IMR-90 (cell line): ENCODE results near the gene PTPRG. TPM values are rescaled to one million over a fixed set of nuclear protein-coding genes. Genes with fewer than 3 reads are reported as not detected.

Source experiments
- ATAC-seq: fragments of 200-7000 bp; cut with Tn5 transposase; 2 replicates; pipeline ENCODE4 v1.9.1; 2020; ENCODE audit warnings: low read depth, mild to moderate bottlenecking, moderate library complexity
- BruUV-seq: library from RNA; stranded (reverse); fragments of 400-500 nt; replicated peaks from 2 replicates; lab custom pipeline; 2021; lab: Mats Ljungman, UMichigan
- CTCF ChIA-PET: fragments of 300-600 bp; formaldehyde crosslinking; extraction: SDS; loops from one replicate; lab custom pipeline; 2021; ENCODE audit warnings: antibody characterized with exemption; lab: Yijun Ruan, JAX
- POLR2A ChIA-PET: fragments of 300-600 bp; sonication (Branson Sonifier 250); formaldehyde crosslinking; loops from one replicate; lab custom pipeline; 2022; ENCODE audit warnings: antibody characterized with exemption; ENCODE audit not compliant: unreplicated experiment; lab: Charles Lee
- DNase-seq: peaks from one replicate; pipeline ENCODE4 v3.0.0; 2013
- H2AFZ ChIP-seq: replicated peaks from 2 replicates; pipeline ENCODE3; 2013; ENCODE audit warnings: low read length, mild to moderate bottlenecking; ENCODE audit not compliant: poor library complexity
- H2AK5ac ChIP-seq: 2 replicates; pipeline ENCODE4 v1.6.1; 2013; ENCODE audit warnings: low read depth, low read length, inconsistent platforms
- H2AK9ac ChIP-seq: replicated peaks from 2 replicates; pipeline ENCODE3; 2013; ENCODE audit warnings: mild to moderate bottlenecking, low read depth, low read length, moderate library complexity; ENCODE audit not compliant: poor library complexity
- H2BK120ac ChIP-seq: 2 replicates; pipeline ENCODE4 v1.6.1; 2013; ENCODE audit warnings: low read depth, low read length, inconsistent platforms
- H2BK15ac ChIP-seq: 3 replicates; pipeline ENCODE4 v1.6.1; 2013; ENCODE audit warnings: low read depth, low read length, inconsistent platforms
- H2BK20ac ChIP-seq: 2 replicates; pipeline ENCODE4 v1.6.1; 2013; ENCODE audit warnings: low read depth, mild to moderate bottlenecking, inconsistent platforms, low read length, moderate library complexity
- H2BK5ac ChIP-seq: 2 replicates; pipeline ENCODE4 v1.6.1; 2013; ENCODE audit warnings: mild to moderate bottlenecking, low read depth, low read length, inconsistent platforms; ENCODE audit not compliant: poor library complexity, severe bottlenecking
- H3K14ac ChIP-seq: replicated peaks from 2 replicates; pipeline ENCODE4 v1.6.1; 2013; ENCODE audit warnings: low read depth, low read length, inconsistent platforms
- H3K18ac ChIP-seq: 2 replicates; pipeline ENCODE4 v1.6.1; 2013; ENCODE audit warnings: low read depth, low read length, control low read depth
- H3K23ac ChIP-seq: 2 replicates; pipeline ENCODE4 v1.6.1; 2013; ENCODE audit warnings: low read depth, low read length, inconsistent platforms
- H3K27ac ChIP-seq: 2 replicates; pipeline ENCODE4 v1.5.1; 2013; ENCODE audit warnings: mild to moderate bottlenecking, control low read depth, low read length; ENCODE audit not compliant: insufficient read depth
- H3K27me3 ChIP-seq: 2 replicates; pipeline ENCODE4 v1.6.1; 2013; ENCODE audit warnings: low read length; ENCODE audit not compliant: control insufficient read depth, insufficient read depth
- H3K36me3 ChIP-seq: 2 replicates; pipeline ENCODE4 v1.6.1; 2013; ENCODE audit warnings: low read length, mixed read lengths; ENCODE audit not compliant: control insufficient read depth, insufficient read depth
- H3K4ac ChIP-seq: 2 replicates; pipeline ENCODE4 v1.6.1; 2013; ENCODE audit warnings: low read depth, low read length, inconsistent platforms
- H3K4me1 ChIP-seq: 2 replicates; pipeline ENCODE4 v1.6.1; 2013; ENCODE audit warnings: low read length, mixed read lengths; ENCODE audit not compliant: control insufficient read depth, insufficient read depth
- H3K4me2 ChIP-seq: 2 replicates; pipeline ENCODE4 v1.6.1; 2013; ENCODE audit warnings: low read depth, mild to moderate bottlenecking, control low read depth, low read length, moderate library complexity
- H3K4me3 ChIP-seq: 2 replicates; pipeline ENCODE4 v1.5.1; 2013; ENCODE audit warnings: low read depth, mild to moderate bottlenecking, control low read depth, low read length, moderate library complexity; ENCODE audit not compliant: insufficient read depth
- H3K56ac ChIP-seq: 2 replicates; pipeline ENCODE4 v1.6.1; 2013; ENCODE audit warnings: low read length, inconsistent platforms; ENCODE audit not compliant: insufficient read depth; ENCODE audit errors: extremely low read depth
- H3K79me1 ChIP-seq, 2 experiments: 2 replicates each; pipeline ENCODE4 v1.6.1; 2013; ENCODE audit warnings: low read length in 2 of 2, inconsistent platforms in 1 of 2, low read depth in 1 of 2
- H3K9ac ChIP-seq: 2 replicates; pipeline ENCODE4 v1.6.1; 2013; ENCODE audit warnings: low read depth, low read length, control low read depth
- H3K9me1 ChIP-seq: 2 replicates; pipeline ENCODE4 v1.6.1; 2013; ENCODE audit warnings: low read length, inconsistent platforms; ENCODE audit not compliant: insufficient read depth
- H3K9me3 ChIP-seq: 2 replicates; pipeline ENCODE4 v1.6.1; 2013; ENCODE audit warnings: low read length; ENCODE audit not compliant: control insufficient read depth, insufficient read depth
- H4K20me1 ChIP-seq: 2 replicates; pipeline ENCODE4 v1.6.1; 2013; ENCODE audit warnings: low read length, inconsistent platforms; ENCODE audit not compliant: insufficient read depth
- H4K5ac ChIP-seq: 2 replicates; pipeline ENCODE4 v1.6.1; 2013; ENCODE audit warnings: mild to moderate bottlenecking, low read depth, low read length, control low read depth
- H4K8ac ChIP-seq, 2 experiments: 2 replicates each; pipeline ENCODE4 v1.6.1; 2013; ENCODE audit warnings: low read depth in 2 of 2, low read length in 2 of 2, control low read depth in 1 of 2, inconsistent platforms in 1 of 2
- H4K91ac ChIP-seq: 2 replicates; pipeline ENCODE4 v1.6.1; 2013; ENCODE audit warnings: low read depth, low read length, inconsistent platforms; ENCODE audit not compliant: insufficient read depth
- BHLHE40 ChIP-seq: fragments of 150-350 bp; IDR thresholded peaks from 2 replicates; pipeline ENCODE4 v1.6.1; 2016; ENCODE audit warnings: mild to moderate bottlenecking, low read depth, low read length
- CEBPB ChIP-seq: IDR thresholded peaks from 2 replicates; pipeline ENCODE4 v1.6.1; 2012; ENCODE audit warnings: low read depth, low read length, improper control_type of control experiment
- CHD1 ChIP-seq: IDR thresholded peaks from 2 replicates; pipeline ENCODE4 v1.6.1; 2012; ENCODE audit warnings: low read depth, low read length, improper control_type of control experiment
- CTCF ChIP-seq: conservative IDR thresholded peaks from 2 replicates; pipeline ENCODE4 v1.5.1; 2012; ENCODE audit warnings: mild to moderate bottlenecking, low read depth, low read length, improper control_type of control experiment
- FOS ChIP-seq: fragments of 150-350 bp; IDR thresholded peaks from 2 replicates; pipeline ENCODE4 v1.6.1; 2016; ENCODE audit warnings: low read depth, low read length
- MAFK ChIP-seq: IDR thresholded peaks from 2 replicates; pipeline ENCODE4 v1.6.1; 2012; ENCODE audit warnings: low read depth, low read length, improper control_type of control experiment
- MAZ ChIP-seq: IDR thresholded peaks from 2 replicates; pipeline ENCODE4 v1.6.1; 2012; ENCODE audit warnings: low read depth, mild to moderate bottlenecking, low read length, improper control_type of control experiment, moderate library complexity, borderline replicate concordance
- MXI1 ChIP-seq: IDR thresholded peaks from 2 replicates; pipeline ENCODE4 v1.6.1; 2012; ENCODE audit warnings: low read depth, mild to moderate bottlenecking, low read length, moderate library complexity, borderline replicate concordance
- NFE2L2 ChIP-seq: fragments of 150-350 bp; IDR thresholded peaks from 2 replicates; pipeline ENCODE4 v1.6.1; 2016; ENCODE audit warnings: low read depth, mild to moderate bottlenecking, low read length
- POLR2A ChIP-seq: IDR thresholded peaks from 2 replicates; pipeline ENCODE4 v1.6.1; 2012; ENCODE audit warnings: mild to moderate bottlenecking, low read depth, low read length
- RAD21 ChIP-seq: IDR thresholded peaks from 2 replicates; pipeline ENCODE4 v1.6.1; 2012; ENCODE audit warnings: low read length, improper control_type of control experiment
- RCOR1 ChIP-seq: IDR thresholded peaks from 2 replicates; pipeline ENCODE4 v1.6.1; 2012; ENCODE audit warnings: mild to moderate bottlenecking, low read length, improper control_type of control experiment; ENCODE audit not compliant: insufficient replicate concordance
- RFX5 ChIP-seq: IDR thresholded peaks from 2 replicates; pipeline ENCODE4 v1.8.0; 2012; ENCODE audit warnings: low read depth, mild to moderate bottlenecking, low read length, moderate library complexity
- SMC3 ChIP-seq: fragments of 150-350 bp; IDR thresholded peaks from 2 replicates; pipeline ENCODE4 v1.6.1; 2016; ENCODE audit warnings: low read depth, mild to moderate bottlenecking, antibody characterized with exemption, low read length, moderate library complexity
- USF2 ChIP-seq: fragments of 150-350 bp; IDR thresholded peaks from 2 replicates; pipeline ENCODE4 v1.6.1; 2017; ENCODE audit warnings: mild to moderate bottlenecking, antibody characterized with exemption, low read length, low read depth
- WGBS, 2 experiments: methylation state at CpG; one replicate each; pipeline versions ENCODE4 v1.1.5 to v1.1.7; 2013; ENCODE audit warnings: missing lambda C conversion rate in 2 of 2; ENCODE audit not compliant: insufficient read length in 1 of 2; ENCODE audit errors: extremely low coverage in 2 of 2; 5-methylcytosine and 5-hydroxymethylcytosine counted together
- dilution Hi-C: fragments of 300-500 bp; cut with HindIII; formaldehyde crosslinking; loops from one replicate; pipeline ENCODE4 v1.14.3; 2018; ENCODE audit warnings: low sequenced_read_pairs; ENCODE audit not compliant: unreplicated experiment
- in situ Hi-C: fragments of 300-500 bp; cut with MboI; formaldehyde crosslinking; loops from 3 replicates; pipeline ENCODE4 v1.14.3; 2019; ENCODE audit warnings: low sequenced_read_pairs, inconsistent platforms, mixed read lengths
- intact Hi-C: fragments of 100-400 bp; cut with micrococcal nuclease; formaldehyde crosslinking; loops from 2 replicates; pipeline ENCODE4 v1.10.0; 2022
- polyA plus RNA-seq, 3 experiments: library from polyadenylated mRNA; depleted of rRNA; stranded (reverse); fragments of >200 nt; gene quantifications; 2 replicates each; pipeline ENCODE4 v1.2.3, GENCODE V29; 2012; ENCODE audit warnings: low replicate concordance in 1 of 3
- total RNA-seq: library from RNA; depleted of rRNA; stranded (reverse); fragments of >200 nt; gene quantifications from 2 replicates; pipeline ENCODE4 v1.2.3, GENCODE V29; 2012
- TF ChIP-seq, protein P1 (sequence below): fragments of 150-350 bp; IDR thresholded peaks from 2 replicates; pipeline ENCODE4 v1.6.1; 2016; ENCODE audit warnings: low read depth, mild to moderate bottlenecking, low read length, moderate library complexity, borderline replicate concordance

PTPRG gene
- total and polyA plus RNA-seq, 2 of the 4 experiments (the other 2 are of a cell fraction) = 7.7 to 31.0 TPM

- no peak overlapping the region for H3K9ac ChIP-seq
- no peak for TF ChIP-seq RAD21
- TF ChIP-seq USF2 = no peak
- no peak for TF ChIP-seq MAZ
- TF ChIP-seq RCOR1 = no peak
- no peak for TF ChIP-seq CEBPB
- TF ChIP-seq MXI1 = no peak
- no peak for TF ChIP-seq FOS
- TF ChIP-seq, protein P1, sequence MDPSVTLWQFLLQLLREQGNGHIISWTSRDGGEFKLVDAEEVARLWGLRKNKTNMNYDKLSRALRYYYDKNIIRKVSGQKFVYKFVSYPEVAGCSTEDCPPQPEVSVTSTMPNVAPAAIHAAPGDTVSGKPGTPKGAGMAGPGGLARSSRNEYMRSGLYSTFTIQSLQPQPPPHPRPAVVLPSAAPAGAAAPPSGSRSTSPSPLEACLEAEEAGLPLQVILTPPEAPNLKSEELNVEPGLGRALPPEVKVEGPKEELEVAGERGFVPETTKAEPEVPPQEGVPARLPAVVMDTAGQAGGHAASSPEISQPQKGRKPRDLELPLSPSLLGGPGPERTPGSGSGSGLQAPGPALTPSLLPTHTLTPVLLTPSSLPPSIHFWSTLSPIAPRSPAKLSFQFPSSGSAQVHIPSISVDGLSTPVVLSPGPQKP = no peak
- no peak for TF ChIP-seq NFE2L2
- no peak for TF ChIP-seq BHLHE40
- TF ChIP-seq POLR2A = no peak
- no peak for TF ChIP-seq SMC3
- TF ChIP-seq RFX5 = no peak
- no peak for TF ChIP-seq MAFK
- TF ChIP-seq CTCF = no peak
- no peak for TF ChIP-seq CHD1
- no peak overlapping the region for H3K4me2 ChIP-seq
- 100% methylated on average over 1 of the region's 7 CpGs; no CpG with 5 or more reads in 1 of the 2 experiments for WGBS, 2 experiments
- no peak overlapping the region for H4K91ac ChIP-seq
- no peak for DNase-seq
- no peak overlapping the region for H4K5ac ChIP-seq
- no peak overlapping the region; the same call in 1 of the 2 replicates for H3K23ac ChIP-seq
- no peak overlapping the region for H3K27ac ChIP-seq
- H3K36me3 ChIP-seq = no peaks in the 10 kb centered on the region
- no peak overlapping the region for H3K14ac ChIP-seq
- H3K79me1 ChIP-seq = peaks cover 35 to 83% of the 10 kb centered on the region in 2 experiments
- H3K56ac ChIP-seq = no peak overlapping the region
- dilution Hi-C loops (no loop called here), intact Hi-C loops (no loop called here), in situ Hi-C loops (no loop called here)
- H2BK15ac ChIP-seq = no peak overlapping the region
- H3K4ac ChIP-seq = no peak overlapping the region
- H3K18ac ChIP-seq = no peak overlapping the region
- H3K4me1 ChIP-seq = peaks cover 12% of the 10 kb centered on the region
- ChIA-PET CTCF (interaction anchor here (0.5 kb wide), 1 partner anchor 480 kb away, joined by 3 read pairs; no protein-coding TSS in a partner anchor), POLR2A (no interaction called here)
- H3K4me3 ChIP-seq = no peak overlapping the region
- H2AK5ac ChIP-seq = no peak overlapping the region
- H3K9me3 ChIP-seq = no peaks in the 10 kb centered on the region
- H2BK20ac ChIP-seq = no peak overlapping the region
- ATAC-seq = no peak
- H3K27me3 ChIP-seq = no peaks in the 10 kb centered on the region
- no peak overlapping the region for H2BK120ac ChIP-seq
- H2AK9ac ChIP-seq = no peak overlapping the region
- no peak overlapping the region for H2AFZ ChIP-seq
- no peak overlapping the region for H4K8ac ChIP-seq
- peaks cover 4% of the 10 kb centered on the region; the same call in 1 of the 2 replicates for H4K20me1 ChIP-seq
- no peak overlapping the region for H2BK5ac ChIP-seq
- BruUV-seq = no TSS peak
- peaks cover 4% of the 10 kb centered on the region; the same call in 1 of the 2 replicates for H3K9me1 ChIP-seq
These were observed 36.5 kb downstream of the PTPRG start for GRCh38 chr3:61597906-61598305.
